Adrenal gland (tissue), 12 donors: Measurements from ENCODE around the gene CHST8. TPM values are rescaled to one million over a fixed set of nuclear protein-coding genes. Genes with fewer than 3 reads are reported as not detected.

Experiments
- DNase-seq, 7 donors: peaks; one replicate each; pipeline ENCODE4 v3.0.0-alpha.2; 2019 to 2020
- H3K27ac ChIP-seq, 5 donors: fragments of 200-600 bp; sonication (generic) in 4 of 5; 1 replicate in 3 of 5; 2 replicates in 2 of 5; pipeline versions ENCODE4 v1.5.1 to v1.8.0; 2016 to 2020; ENCODE audit warnings: mild to moderate bottlenecking in 1 of 5
- H3K27me3 ChIP-seq: fragments of 200-600 bp; 2 replicates; pipeline ENCODE4 v1.8.0; 2021
- H3K36me3 ChIP-seq, 2 donors: fragments of 200-600 bp; replicated peaks in 1 of 2; 1 replicate in 1 of 2; 2 replicates in 1 of 2; pipeline versions ENCODE4 v1.5.1 to v1.8.0; 2018 to 2022
- H3K4me1 ChIP-seq, 2 donors: fragments of 200-600 bp; replicated peaks in 1 of 2; 1 replicate in 1 of 2; 2 replicates in 1 of 2; pipeline versions ENCODE4 v1.5.1 to v1.8.0; 2018 to 2021
- H3K4me3 ChIP-seq, 4 donors: fragments of 200-600 bp; sonication (generic) in 3 of 4; one replicate each; pipeline ENCODE4 v1.5.1; 2016 to 2018
- H3K9me3 ChIP-seq, 3 donors: fragments of 200-600 bp; sonication (generic) in 1 of 3; replicated peaks in 1 of 3; 1 replicate in 2 of 3; 2 replicates in 1 of 3; pipeline versions ENCODE4 v1.5.1 to v1.8.0; 2016 to 2021
- CTCF ChIP-seq, 6 experiments: fragments of 450-650 bp in 4 of 6; fragments of 200-600 bp in 2 of 6; sonication (generic) in 1 of 6; IDR thresholded peaks; 1 replicate in 5 of 6; 2 replicates in 1 of 6; pipeline versions ENCODE4 v1.5.1 to v1.8.0; 2016 to 2021; ENCODE audit warnings: antibody characterized with exemption in 6 of 6, mild to moderate bottlenecking in 2 of 6, moderate library complexity in 1 of 6
- POLR2A ChIP-seq, 2 donors: fragments of 450-650 bp; IDR thresholded peaks; one replicate each; pipeline ENCODE4 v1.6.1; 2017; ENCODE audit warnings: antibody characterized with exemption in 2 of 2, mild to moderate bottlenecking in 2 of 2, moderate library complexity in 1 of 2
- WGBS, 4 donors: extraction: QIAGEN DNeasy Blood & Tissue Kit in 2 of 4; methylation state at CpG; one replicate each; pipeline versions ENCODE4 v1.1.5 to v1.1.7; 2013 to 2017; 5-methylcytosine and 5-hydroxymethylcytosine counted together
- intact Hi-C, 2 donors: fragments of 100-400 bp; cut with DNase I; formaldehyde crosslinking; loops; one replicate each; pipeline versions ENCODE4 v1.14.1 to v1.15.0; 2022 to 2023
- polyA plus RNA-seq, 3 donors: library from polyadenylated mRNA; stranded (reverse); fragments of 200-250 nt in 2 of 3; fragments of 350-450 nt in 1 of 3; fragmentation: Illumina TruSeq in 1 of 3; extraction: RNeasy Lipid Tissue Mini Kit (QIAGEN cat#74804) in 1 of 3; gene quantifications; one replicate each; pipeline ENCODE4 v1.2.3, GENCODE V29; 2013 to 2014
- total RNA-seq, 9 donors: library from RNA; depleted of rRNA in 4 of 9; stranded (reverse); fragments of >200 nt in 4 of 9; fragments of 120-200 nt in 1 of 9; fragmentation: NEBNext Ultra II Directional in 1 of 9; extraction: Animal tissue kit (Norgen Biotek cat#: 25700) in 1 of 9; gene quantifications; one replicate each; pipeline versions ENCODE4 v1.1.0 to v1.2.4, GENCODE V29; 2013 to 2023
- donor health status: healthy with polysubstance abuse.
- donor health status: Bipolar disorder and iron deficiency.
- donor health status: DM: yes; HTN: yes; CAD: no.
- donor health status: DM: no; HTN: no; CAD: no.
- donor health status: DM: no; HTN: no; CAD: no.
- donor health status: DM: yes; HTN: yes; CAD: no.

The CHST8 gene
- total and polyA plus RNA-seq, 12 donors: 0.06 to 1.9 (median 0.61) TPM; not detected in 4

- Histone ChIP-seq H3K4me3 (no peak overlapping the region), H3K4me1 (no peaks in the 10 kb centered on the region), H3K36me3 (no peaks in the 10 kb centered on the region), H3K9me3 (no peaks in the 10 kb centered on the region), H3K27me3 (no peaks in the 10 kb centered on the region), H3K27ac (no peak overlapping the region)
- 45 to 65% (median 56%) methylated on average over 5 of the region's 5 CpGs for WGBS, 4 donors
- intact Hi-C loops: no loop called here
- no peak for TF ChIP-seq CTCF (IDR thresholded peaks at IDR 0.05)
- no peak for TF ChIP-seq POLR2A (IDR thresholded peaks at IDR 0.05)
- DNase-seq: no peak
Measured at GRCh38 chr19:33677745-33678426, 56.1 kb downstream of the CHST8 start.

GRCh38 chr19:33678796-33679585 is 57.2 kb downstream of the CHST8 start:
- intact Hi-C loops: no loop called here
- DNase-seq: peak in 4 of 7 donors; percentile 9 to 64 (median 30)
- H3K27me3 ChIP-seq: no peaks in the 10 kb centered on the region
- no peaks in the 10 kb centered on the region for H3K4me1 ChIP-seq
- WGBS, 4 donors: 59 to 67% (median 64%) methylated on average over 12 of the region's 12 CpGs
- H3K36me3 ChIP-seq: no peaks in the 10 kb centered on the region
- H3K4me3 ChIP-seq: no peak overlapping the region
- TF ChIP-seq CTCF (IDR thresholded peaks at IDR 0.05): no peak
- TF ChIP-seq POLR2A (IDR thresholded peaks at IDR 0.05): no peak
- H3K9me3 ChIP-seq: no peaks in the 10 kb centered on the region
- no peak overlapping the region for H3K27ac ChIP-seq

- Histone ChIP-seq H3K4me3 (no peak overlapping the region), H3K27ac (no peak overlapping the region), H3K4me1 (no peaks in the 10 kb centered on the region), H3K36me3 (no peaks in the 10 kb centered on the region), H3K27me3 (no peaks in the 10 kb centered on the region), H3K9me3 (no peaks in the 10 kb centered on the region)
- no peak for TF ChIP-seq POLR2A (IDR thresholded peaks at IDR 0.05)
- no peak for DNase-seq
- intact Hi-C loops: no loop called here
- 65 to 73% (median 70%) methylated on average over 5 of the region's 5 CpGs for WGBS, 4 donors
Measured at GRCh38 chr19:33679696-33680095, 57.9 kb downstream of the CHST8 start.

GRCh38 chr19:33681081-33681680 is 59.4 kb downstream of the CHST8 start:
- H3K27me3 ChIP-seq: peaks cover 4% of the 10 kb centered on the region
- no peaks in the 10 kb centered on the region for H3K9me3 ChIP-seq
- no peaks in the 10 kb centered on the region for H3K4me1 ChIP-seq
- H3K27ac ChIP-seq: no peak overlapping the region
- intact Hi-C loops: no loop called here
- WGBS, 4 donors: 63 to 78% (median 65%) methylated on average over 3 of the region's 3 CpGs
- no peak for DNase-seq
- H3K4me3 ChIP-seq: no peak overlapping the region
- no peaks in the 10 kb centered on the region for H3K36me3 ChIP-seq
- TF ChIP-seq CTCF (IDR thresholded peaks at IDR 0.05) (no peak), POLR2A (IDR thresholded peaks at IDR 0.05) (no peak)
